HG02642 (cell line): ENCODE data around the gene ABCC8.
"Not testable (repeated sequence)": the region's sequence is repeated elsewhere in the genome, so short reads cannot be mapped to it uniquely, and the experiment has no call there.

Experiments
- ATAC-seq: cut with Tn5 transposase; IDR thresholded peaks from one replicate; pipeline ENCODE4 v1.9.1; 2021; ENCODE audit warnings: mild to moderate bottlenecking; ENCODE audit not compliant: unreplicated experiment, poor library complexity

ABCC8 gene

GRCh38 chr11:17439316-17439782, 37.3 kb downstream of the ABCC8 start:
- ATAC-seq = no peak

GRCh38 chr11:17437366-17437765, 39.3 kb downstream of the ABCC8 start:
- ATAC-seq = no peak

- ATAC-seq = no peak
These were observed 42.5 kb downstream of the ABCC8 start for GRCh38 chr11:17434108-17434507.

DNA sequence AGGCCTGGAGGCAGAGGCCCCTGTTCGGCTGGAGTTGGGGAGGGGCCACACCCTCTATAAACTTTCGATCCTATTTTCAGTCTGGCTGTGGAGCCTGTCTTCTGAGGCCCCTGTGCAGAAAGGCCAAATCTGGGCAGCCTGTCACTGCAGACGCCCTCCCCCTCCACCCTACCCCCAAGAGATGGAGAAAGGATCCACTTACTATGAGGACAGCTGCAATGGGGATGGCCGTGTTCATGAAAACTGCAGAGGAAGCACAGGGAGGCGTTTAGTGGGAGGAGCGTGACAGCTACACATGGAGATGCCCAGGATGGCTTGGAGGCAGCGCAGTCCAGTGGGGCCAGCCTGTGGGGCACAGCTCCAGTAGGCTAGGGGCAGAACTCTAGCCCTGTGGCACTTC, 44.6 kb downstream of the ABCC8 start:
- ATAC-seq = no peak

GRCh38 chr11:17431139-17431538, 45.5 kb downstream of the ABCC8 start:
- ATAC-seq = no peak

GRCh38 chr11:17430616-17431015, 46.0 kb downstream of the ABCC8 start:
- no peak for ATAC-seq

- ATAC-seq = no peak
These were observed 47.7 kb downstream of the ABCC8 start for GRCh38 chr11:17428925-17429324.

DNA sequence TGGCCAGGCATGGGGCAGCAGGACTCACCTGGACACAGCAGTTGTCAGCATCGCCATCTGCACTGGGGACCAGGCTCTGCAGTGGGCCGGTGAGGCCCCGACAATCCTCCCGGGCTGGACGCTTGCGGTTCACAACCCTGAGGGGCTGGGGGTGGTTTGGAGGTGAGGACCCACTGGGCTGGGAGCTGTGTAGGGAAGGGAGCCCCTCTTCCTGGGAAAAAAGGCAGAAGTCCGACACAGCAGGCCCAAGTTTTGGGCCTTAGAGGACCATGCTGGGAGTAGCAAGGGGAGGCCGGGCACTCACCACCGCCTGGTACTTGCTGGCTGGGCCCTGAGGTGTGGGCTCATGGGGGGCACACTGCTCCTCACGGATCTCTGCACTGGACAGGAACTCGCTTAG, 48.4 kb downstream of the ABCC8 start:
- no peak for ATAC-seq

- not testable (repeated sequence) for ATAC-seq
These were observed 50.4 kb downstream of the ABCC8 start for GRCh38 chr11:17426233-17426632.

GRCh38 chr11:17423533-17424310, 52.9 kb downstream of the ABCC8 start:
- no peak for ATAC-seq

- ATAC-seq = no peak
These were observed 54.9 kb downstream of the ABCC8 start for GRCh38 chr11:17421781-17422180.

DNA sequence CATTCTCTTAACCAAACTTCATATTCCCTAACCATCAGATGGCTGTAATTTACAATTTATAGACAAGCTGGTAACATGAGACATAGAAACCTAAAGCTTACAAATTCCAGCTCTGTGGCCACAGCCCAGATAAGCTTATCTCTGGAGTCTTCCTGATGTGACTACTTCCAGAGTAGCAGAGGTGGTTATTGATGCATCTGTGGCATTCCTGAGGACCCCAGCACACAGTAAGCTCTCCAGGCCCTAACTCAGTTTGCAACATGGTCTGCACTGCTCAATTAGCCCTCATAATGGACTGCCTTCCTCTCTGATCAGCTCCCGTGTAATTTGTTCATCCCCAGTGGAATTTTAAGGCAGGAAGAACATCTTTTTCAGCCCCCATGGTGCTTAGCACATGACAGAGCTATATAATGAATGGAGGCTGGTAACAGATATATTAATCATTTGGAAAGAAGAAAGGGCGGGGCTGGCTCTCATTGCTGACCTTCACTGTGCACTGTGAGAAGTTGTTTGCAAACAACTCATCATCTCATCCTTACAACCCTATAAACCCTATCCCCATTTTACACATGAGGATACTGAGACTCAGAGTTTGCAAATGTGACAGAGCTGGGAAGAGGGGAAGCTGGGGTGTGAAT, 58.1 kb downstream of the ABCC8 start:
- ATAC-seq = no peak

GRCh38 chr11:17416492-17416891, 60.2 kb downstream of the ABCC8 start:
- ATAC-seq = no peak

DNA sequence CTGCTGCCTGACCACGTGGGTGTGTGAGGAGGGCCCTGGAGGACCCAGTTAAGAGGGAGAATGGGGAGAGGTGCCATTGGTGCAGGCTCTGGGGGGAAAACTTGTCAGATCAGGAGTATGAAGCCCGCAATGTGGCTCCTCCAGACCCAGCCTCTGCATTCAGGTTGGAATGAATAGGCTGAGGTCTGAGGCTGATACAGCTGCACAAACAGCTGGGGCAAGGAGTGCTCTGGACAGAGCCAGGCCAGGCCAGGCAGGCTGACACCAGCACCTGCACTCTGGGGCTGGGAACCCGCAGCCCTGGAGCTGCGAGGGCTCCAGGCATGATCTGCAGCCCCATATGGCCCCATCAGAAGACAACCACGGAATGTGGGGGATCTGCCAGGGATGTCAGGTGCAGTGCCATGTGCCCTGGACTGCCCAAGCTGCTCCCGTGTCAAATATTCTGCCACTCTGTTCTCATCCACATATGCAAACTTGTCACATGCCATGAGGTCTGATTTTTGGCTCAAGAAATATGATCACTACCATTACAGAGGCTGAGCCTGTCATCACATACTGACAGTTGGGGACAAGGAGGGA, 61.0 kb downstream of the ABCC8 start:
- ATAC-seq = no peak

GRCh38 chr11:17414992-17415391, 61.7 kb downstream of the ABCC8 start:
- ATAC-seq = no peak

DNA sequence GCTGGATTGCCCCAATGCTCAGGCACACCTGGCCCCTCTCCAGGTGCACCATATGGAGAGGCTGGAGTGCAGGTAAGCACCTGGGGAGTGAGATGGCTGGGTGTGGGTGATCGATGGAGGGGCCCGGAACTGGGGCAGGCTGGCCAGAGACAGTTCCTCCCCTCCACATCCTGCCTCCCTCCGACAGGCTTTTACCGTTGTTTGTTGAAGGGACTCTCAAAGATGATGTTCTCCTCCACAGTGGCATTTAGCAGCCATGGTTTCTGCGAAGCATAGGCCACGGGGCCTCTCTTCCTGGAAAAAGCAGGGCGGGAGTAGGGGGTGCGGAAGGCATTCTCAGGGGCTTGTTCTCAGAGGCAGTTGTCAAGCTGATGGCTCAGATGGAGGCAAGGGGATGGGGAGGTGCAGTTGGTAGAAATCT, 62.3 kb downstream of the ABCC8 start:
- no peak for ATAC-seq

DNA sequence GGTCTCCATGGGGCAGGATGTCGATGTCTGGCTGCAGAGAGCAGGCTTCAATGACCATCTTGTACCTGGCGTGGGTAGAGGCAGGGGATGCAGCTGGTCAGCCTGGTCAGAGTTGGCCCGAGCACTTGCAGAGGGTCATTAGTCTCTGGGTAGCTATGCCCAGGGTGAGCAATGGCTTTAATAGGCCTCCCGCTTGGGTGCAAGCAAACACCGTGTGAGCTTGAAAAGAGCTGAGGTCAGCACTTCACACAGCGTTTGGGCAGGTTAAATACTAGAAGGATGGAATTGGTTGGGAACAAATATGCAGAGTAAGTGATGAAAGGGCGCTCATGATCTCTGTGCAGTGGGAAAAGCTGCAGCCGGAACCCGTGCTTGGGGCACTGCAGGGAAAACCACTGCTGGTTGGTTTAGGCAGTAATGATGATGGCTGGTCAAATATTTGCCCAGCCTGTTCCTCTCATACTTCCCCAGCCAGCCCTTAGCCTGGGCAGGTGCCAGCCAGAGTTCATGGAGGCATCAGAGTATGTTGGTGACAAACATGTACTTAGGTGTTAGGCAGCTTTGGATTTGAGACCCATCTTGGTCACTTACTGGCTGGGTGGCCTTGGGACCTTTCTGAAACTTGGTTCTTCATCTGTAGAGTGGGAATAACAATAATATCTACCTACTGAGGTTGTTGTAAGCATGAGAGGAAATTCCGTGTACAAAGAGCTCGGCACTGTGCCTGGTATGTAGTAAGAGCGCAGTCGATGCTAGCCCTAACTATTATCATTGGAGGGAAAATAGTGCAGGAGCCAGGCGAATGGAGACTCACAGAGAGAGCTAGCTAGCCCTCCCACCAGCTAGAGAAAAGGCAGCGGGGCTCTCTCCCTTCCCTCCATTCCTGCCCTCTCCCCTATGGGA, 63.0 kb downstream of the ABCC8 start:
- ATAC-seq = no peak

GRCh38 chr11:17412488-17413180, 64.0 kb downstream of the ABCC8 start:
- ATAC-seq = no peak

DNA sequence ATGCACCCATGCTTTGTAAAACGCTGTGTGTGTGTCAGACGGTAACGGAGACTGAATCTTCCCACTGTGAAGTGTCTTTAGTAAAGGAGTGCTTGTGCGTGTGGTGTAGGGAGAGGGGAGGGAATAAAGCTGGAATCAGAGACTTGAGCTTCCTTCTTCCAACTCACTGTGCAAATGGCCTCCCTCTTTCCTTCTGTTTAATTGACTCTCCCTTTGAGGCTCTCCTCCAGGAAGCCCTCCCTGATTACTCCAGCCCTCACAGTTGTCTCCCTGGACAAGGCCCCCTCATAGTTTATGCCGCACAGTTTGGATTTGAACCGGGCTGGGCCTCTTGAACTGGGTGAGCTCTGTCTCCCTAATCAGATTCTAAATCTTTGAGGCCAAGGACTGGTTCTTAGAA, 65.2 kb downstream of the ABCC8 start:
- ATAC-seq = no peak
